NCI-H2081 treated with DMSO at 0.1 percent for 48 hours (cell line): ENCODE data around the gene FOXM1.

Experiments used
- DNase-seq: peaks from one replicate; lab custom pipeline; 2025; lab: John Stamatoyannopoulos, UW

FOXM1 gene, protein sequence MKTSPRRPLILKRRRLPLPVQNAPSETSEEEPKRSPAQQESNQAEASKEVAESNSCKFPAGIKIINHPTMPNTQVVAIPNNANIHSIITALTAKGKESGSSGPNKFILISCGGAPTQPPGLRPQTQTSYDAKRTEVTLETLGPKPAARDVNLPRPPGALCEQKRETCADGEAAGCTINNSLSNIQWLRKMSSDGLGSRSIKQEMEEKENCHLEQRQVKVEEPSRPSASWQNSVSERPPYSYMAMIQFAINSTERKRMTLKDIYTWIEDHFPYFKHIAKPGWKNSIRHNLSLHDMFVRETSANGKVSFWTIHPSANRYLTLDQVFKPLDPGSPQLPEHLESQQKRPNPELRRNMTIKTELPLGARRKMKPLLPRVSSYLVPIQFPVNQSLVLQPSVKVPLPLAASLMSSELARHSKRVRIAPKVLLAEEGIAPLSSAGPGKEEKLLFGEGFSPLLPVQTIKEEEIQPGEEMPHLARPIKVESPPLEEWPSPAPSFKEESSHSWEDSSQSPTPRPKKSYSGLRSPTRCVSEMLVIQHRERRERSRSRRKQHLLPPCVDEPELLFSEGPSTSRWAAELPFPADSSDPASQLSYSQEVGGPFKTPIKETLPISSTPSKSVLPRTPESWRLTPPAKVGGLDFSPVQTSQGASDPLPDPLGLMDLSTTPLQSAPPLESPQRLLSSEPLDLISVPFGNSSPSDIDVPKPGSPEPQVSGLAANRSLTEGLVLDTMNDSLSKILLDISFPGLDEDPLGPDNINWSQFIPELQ

DNA sequence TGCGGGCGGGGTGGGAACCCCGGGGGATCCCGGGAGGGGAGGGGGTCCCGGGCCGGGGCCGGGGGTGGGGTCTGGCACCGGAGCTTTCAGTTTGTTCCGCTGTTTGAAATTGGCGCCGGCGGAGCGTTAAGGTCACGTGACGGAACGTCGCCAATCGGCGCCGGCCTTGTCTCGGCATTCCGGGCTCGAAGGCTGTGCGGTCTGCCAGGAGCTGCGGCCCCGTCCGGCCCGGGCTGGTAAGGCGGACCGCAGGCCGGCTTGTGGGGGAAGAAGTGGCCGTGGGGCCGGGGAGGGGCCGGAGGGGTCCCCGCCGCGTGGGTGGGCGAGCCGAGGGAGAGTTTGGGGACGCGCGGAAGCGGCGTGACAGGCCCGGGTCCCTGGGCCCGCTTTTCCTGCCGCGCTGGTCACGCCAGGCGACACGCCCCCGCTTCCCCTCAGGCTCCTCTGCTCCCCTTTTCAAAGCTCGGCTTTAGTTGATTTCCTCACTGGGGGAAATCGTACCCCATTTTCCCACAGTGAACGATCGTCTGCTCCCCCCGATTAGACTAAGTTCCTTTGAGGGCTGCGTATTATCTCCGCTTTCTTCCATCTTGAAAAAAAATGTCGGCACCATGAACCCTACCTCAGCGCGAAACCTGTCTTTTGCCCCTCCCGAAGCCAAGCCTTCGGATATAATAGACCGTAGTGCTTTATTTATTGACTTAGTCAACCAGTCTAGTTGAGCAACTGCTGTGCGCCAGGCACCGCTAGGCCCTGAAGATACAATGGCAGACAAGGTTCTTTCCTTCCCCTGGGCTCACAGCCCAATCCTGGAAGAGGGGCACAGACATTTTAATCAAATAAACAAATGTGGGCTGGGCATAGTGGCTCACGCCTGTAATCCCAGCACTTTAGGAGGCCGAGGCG lies at the start of gene FOXM1, which contains the start of gene RHNO1:
TSS of gene FOXM1 (minus strand) at position 128 of the 906 bp plus-strand sequence. CDS start 2,696 bp downstream, outside the sequence.
TSS of gene RHNO1 (plus strand) at position 177 of the 906 bp plus-strand sequence. CDS start 8,144 bp downstream, outside the sequence.
- peak; percentile 69 for DNase-seq

DNA sequence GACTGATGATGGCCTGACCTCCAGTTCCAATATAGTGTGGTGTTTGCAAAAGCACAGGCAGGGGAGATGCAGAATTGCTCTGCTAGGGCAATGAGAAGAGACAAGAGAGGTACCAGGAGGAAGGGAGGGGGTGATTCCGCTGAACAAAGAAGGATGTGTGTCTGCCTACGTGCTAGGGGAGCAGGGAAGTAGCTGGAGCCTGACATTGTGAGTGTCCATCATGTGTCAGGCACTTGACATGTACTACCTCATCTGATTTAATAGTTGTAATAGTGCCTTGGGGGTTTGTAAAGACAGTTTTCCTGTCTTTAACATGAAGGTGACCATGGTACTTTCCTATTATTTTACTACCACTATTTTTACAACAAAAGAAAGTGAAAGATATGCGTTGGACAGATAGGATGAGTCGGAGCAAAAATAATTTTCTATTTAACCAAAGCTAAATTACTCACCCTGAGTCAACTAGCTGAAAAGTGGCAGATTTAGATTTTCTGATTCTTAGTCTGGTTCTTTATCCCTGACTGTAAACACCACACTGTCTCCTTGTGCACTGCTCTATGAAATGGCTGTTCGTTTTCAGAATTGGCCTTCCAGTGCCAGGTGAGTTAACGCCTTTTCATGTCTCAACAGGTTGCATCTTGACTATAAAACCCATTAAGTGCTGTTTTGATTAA lies 48.5 kb upstream of the FOXM1 start:
- no peak for DNase-seq

DNA sequence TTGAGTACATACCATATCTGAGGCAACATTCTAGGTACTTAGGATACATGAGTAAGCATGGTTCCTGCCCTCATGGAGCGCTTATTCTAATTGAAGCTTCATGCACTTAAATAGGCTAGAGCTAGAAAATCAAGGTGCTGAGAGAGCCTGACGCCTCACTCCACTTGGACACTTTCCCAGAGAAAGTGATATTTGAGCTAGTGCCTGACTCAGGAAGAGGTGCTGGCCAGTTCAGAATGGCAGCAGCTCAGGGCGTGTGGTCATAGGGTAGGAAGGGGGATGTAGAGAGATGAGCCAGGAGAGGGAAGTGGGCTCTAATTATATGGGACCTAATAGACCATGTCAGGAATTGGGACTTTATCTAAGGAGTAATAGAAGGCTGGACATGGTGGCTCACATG lies 47.0 kb upstream of the FOXM1 start:
- DNase-seq, result no peak

DNA sequence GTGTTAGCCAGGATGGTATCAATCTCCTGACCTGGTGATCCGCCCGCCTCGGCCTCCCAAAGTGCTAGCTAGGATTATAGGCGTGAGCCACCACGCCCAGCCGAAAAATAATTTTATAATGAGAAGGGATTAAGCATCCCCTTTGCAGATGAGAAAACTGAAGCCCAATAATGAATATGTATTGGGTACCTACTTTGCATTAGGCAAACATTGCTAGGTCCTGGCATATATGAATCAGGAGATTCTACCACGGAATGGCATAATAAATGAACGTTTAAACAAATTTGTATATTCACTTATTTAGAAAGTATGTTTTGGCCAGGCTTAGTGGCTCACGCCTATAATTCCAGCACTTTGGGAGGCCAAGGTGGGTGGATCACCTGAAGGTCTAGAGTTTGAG lies 46.1 kb upstream of the FOXM1 start:
- no peak for DNase-seq

DNA sequence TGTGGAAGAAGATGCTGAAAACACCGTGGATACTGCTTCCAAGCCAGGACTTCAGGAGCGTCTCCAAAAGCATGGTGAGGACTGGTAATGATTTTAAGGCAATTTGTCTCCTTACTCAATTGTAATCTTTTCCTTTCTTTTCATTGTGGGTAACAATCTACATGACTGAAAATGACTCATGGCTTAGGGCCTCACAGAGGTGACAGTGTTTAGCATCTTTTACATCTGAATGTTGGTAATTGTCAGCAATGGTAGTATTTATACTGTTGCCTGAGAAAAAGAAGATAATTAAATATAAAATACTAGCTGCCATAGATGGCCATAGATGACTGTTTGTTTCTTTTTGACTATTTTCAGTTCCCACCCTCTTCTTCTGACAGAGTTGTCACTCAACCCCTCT lies 45.4 kb upstream of the FOXM1 start:
- no peak for DNase-seq

DNA sequence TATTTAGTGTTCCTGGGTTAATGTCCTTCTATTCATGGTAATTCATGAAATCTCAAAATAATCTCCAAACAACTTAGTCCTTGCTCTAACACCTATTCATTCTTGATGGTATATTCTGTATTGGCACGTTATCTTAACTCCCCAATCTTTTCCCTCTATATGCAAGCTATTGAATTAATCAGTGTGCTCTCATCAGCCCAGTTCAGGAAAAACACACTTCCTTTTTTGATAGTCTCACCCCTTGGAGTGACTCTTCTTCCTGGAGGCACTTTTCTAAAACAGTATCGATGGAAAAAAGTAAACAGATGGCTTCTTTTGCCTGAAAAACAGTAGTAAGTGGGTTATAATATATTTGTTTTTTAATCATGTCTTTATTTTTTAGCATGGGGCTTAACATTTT lies 42.3 kb upstream of the FOXM1 start:
- no peak for DNase-seq

DNA sequence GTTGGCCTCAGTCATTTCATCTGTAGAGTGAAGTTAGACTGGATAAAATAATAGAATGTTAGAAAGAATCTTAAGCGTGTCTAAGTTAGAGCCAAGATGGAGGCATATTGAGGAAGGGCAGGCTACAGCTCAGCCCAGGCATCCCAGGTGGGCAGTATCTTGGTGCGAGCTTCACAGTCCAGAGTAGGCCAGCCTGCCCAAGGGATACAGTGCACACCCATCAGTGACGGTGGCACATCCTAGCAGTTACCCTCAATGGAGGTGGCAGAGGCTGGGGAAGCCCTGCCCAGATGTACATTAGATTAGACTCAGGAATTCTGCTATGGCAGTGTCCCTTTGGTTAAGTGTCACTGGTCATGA lies 35.2 kb upstream of the FOXM1 start:
- DNase-seq, result no peak

DNA sequence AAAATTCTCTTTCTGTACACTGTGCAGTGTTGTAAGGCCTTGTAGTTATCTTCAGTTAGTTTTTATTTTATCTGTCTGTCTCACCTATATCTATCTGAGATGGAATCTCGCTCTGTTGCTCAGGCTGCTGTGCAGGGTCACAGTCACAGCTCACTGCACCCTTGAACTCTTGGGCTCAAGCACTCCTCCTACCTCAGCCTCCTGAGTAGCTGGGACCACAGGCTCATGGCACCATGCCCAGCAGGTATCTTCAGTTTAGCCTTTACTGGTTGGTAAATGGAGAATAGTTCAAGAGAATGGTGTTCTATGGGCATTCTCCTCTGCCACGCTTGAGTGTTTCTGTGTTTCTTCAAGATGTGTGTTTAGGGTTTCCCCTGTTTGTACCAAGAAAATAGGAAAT lies 27.3 kb upstream of the FOXM1 start:
- no peak for DNase-seq

DNA sequence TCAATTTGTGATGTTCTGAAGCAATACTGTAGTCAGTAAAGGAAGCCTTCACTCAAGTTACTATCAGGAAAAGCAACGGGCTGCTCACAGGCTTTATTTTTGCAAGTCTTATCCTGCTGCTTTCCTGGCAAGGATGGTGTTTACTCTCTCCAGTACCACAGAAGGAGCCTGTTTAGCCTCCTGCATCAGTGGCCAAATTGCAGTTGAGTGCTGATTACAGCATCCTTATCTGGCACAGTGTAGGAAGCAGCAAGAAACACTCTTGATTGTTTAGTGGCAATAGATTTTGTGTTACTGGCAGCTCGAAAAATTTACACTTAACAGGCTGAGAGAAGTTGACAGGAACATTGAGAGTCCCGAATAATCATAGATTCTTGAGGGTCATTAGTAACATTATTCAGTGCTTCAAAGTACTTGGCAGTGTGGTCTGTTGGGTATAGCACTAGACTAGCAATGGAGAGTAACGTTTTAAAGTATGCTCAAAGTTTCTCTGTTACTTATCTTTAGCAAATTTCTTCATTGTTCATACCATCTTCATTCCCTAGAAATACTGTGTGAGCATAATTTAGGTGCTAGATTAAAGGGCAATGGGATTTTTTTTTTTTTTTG lies 25.4 kb upstream of the FOXM1 start:
- DNase-seq, result no peak

DNA sequence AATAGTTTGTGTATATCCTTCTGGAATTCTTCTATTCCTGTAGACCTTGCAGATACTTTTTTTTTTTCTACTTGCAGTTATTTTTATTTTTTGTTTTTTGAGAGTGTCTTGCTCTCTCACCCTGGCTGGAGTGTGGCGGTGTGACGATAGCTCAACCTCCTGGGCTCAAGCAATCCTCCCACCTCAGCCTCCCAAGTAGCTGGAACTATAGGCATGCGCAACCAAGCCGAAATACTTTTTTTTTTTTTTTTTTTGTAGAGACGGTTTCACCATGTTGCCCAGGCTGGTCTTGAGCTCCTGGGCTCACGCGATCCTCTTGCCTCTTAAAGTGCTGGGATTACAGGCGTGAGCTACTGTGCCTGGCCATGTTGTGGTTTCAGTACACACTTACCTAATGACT lies 23.7 kb upstream of the FOXM1 start:
- DNase-seq, result no peak

DNA sequence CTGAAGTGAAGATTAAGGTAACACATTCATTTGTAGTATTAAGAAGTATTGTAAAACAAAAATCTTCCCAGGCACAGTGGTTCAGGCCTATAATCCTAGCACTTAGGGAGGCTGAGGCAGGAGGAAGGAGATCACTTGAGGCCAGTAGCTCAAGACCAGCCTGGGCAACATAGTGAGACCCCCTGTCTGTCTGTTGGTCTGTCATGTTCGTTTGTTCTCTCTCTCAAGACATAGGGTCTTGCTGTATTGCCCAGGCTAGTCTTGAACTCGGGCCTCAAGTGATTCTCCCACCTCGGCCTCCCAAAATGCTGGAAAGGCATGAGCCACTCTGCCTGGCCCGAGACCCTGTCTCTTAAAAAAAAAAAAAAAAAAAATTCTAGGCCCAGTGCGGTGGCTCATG lies 20.4 kb upstream of the FOXM1 start:
- no peak for DNase-seq

DNA sequence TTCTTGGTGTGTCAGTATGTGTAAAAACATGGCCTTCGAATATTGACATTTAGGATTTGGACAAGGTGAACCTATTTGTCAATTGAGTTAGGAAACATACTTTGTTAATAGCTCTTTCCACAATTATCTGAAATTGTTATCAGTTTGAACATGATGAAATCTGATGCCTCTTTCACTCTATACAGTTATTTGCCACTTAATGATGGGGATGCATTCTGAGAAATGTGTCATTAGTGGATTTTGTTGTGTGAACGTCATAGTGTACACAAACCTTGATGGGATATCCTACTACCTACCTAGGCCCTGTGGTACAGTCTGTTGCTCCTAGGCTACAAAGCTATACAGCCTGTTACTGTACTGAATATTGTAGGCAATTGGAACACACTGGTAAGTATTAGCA lies 18.5 kb upstream of the FOXM1 start:
- no peak for DNase-seq

DNA sequence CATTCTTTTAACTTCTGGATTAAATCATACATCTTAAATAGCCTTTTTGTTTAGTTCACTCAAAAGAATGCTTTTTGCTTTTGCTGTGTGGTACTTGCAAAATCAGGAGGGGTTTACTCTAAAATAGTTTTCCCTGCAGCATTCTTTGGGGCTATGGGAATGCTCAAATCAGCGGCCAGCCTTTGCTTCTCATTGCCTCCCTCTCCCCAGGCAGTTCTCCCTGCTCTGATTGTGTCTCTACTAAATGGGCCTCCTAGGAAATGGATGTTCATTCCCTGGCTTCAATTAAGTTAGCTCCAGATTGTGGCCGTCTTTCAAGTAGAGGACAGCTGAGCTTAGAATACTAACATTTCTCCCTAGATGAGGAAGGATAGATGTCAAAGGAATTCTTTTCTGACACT lies 18.1 kb upstream of the FOXM1 start:
- DNase-seq, result no peak

DNA sequence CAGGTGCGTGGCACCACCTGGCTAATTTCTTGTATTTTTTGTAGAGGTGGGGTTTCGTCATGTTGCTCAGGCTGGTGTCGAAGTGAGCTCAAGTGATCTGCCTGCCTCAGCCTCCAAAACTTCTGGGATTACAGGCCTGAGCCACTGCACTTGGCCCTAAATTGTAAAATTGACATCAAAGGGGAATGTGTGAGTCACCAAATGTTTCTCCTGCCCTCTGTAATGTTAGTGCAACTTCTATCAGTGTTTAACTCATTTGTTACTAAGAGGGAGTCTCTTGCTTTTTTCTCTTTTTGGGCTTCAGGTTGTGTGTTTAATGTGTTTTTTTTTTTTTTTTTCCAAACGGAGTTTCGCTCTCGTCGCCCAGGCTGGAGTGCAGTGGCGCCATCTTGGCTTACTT lies 16.0 kb upstream of the FOXM1 start:
- DNase-seq, result no peak

DNA sequence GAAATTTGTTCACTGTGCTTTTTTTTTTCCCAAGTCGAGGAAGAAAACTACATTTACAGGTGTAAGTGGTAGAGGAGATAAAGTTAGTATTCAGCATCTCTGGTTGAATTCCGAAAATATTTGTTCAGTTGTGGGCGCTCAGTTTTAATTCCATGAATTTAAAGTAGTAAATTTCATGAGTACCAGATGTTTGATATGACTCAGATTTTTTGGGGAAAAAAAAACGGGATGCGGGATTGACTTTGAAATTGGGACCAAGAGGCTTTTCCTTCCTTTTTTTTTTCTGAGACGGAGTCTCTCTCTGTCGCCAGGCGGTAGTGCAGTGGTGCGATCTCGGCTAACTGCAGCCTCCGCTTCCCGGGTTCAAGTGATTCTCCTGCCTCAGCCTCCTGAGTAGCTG lies 15.3 kb upstream of the FOXM1 start:
- DNase-seq, result no peak

DNA sequence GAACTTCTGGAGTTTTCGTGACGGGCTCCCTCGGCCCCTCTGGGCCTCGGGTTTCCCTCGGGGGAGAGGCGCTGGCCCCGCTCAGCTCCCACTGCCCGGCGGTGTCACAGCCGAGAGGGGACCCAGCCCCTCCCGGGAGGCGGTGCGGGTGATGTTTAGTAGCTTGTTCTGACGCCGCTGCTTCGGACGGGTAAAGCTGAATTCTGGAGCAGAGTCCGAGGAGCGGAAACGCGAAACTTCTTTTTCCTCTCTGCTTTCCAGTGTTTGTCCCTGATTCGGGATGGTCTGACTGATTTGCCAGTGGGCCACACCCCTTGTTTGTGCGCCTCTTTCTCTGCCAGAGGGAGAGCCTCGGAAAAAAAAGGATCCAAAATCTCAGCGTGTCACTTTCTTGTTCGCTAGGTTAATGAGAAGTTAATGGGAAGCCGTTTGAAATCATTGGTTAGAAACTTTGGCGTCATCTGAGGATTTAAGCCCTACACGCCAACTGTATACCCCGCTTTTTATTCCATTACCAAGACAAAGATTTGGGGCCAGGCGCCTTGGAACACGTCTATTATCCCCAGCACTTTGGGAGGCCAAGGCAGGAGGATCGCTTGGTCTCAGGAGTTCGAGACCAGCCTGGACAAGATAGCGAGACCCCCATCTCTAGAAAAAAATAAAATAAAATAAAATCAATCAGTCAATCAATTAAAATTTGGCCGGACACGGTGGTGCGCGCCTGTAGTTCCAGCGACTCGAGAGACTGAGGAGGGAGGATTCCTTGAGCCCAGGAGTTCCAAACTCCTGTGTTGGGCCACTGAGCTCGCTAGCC lies 14.5 kb upstream of the FOXM1 start:
- DNase-seq, result no peak

DNA sequence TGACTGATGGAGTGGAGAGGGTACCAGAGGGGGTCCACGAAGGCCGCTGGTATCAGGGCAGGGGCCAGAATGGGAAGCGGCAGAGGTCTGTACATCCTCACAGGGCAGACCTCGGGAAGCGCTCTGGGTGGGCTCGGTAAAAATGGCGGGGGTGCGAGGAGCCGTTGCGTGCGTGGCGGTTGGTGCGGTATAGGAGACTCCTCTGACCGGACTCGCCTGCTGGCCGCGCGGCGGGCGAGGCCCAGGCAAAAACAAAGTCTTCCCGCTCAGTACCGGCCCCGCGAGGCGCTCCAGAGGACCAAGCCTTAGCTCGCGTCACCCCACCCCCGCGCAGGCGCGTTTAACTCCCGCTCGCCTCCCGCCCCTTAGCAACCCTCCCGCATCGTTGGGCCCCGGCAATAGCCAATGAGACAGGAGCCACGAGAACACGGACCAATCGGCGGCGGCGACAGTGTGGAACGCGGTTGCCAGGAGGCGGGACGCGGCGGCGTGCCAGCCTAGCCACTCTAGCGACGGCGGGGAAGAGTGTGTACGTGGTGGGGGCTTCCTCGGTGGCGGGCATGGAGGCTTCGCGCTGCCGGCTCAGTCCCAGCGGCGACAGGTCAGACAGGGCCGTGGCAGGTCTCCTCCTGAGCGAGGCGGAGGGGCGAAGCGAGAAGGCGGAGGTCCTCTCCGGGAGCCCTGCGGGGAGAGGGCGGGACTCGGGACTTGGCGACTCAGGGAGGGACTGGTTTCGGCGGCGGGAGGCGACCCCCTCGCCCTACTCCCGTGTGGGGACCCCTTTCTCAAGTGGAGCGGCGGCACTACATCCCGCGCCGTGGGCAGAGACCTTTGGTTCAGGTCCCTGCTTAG lies 13.6 kb upstream of the FOXM1 start, which contains the start of gene TULP3:
TSS of gene TULP3 (plus strand) at position 504 of the 852 bp plus-strand sequence. CDS start at position 561, 57 bp downstream.
- peak; percentile 91 for DNase-seq

DNA sequence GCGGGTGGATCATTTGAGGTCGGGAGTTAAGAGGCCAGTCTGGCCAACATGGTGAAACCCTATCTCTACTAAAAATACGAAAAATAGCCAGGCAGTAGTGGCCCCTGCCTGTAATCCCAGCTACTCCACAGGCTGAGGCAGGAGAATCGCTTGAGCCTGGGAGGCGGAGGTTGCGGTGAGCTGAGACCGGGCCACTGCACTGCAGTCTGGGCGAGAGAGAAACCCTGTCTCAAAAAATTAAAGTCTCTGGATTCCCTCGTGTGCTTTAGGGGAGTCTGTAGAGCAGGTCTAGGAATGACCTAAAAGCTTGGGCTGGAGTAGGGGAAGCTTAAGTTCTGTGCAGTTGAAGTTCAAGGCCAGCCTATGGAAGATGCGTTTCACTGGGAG lies 13.0 kb upstream of the FOXM1 start:
- DNase-seq, result no peak

DNA sequence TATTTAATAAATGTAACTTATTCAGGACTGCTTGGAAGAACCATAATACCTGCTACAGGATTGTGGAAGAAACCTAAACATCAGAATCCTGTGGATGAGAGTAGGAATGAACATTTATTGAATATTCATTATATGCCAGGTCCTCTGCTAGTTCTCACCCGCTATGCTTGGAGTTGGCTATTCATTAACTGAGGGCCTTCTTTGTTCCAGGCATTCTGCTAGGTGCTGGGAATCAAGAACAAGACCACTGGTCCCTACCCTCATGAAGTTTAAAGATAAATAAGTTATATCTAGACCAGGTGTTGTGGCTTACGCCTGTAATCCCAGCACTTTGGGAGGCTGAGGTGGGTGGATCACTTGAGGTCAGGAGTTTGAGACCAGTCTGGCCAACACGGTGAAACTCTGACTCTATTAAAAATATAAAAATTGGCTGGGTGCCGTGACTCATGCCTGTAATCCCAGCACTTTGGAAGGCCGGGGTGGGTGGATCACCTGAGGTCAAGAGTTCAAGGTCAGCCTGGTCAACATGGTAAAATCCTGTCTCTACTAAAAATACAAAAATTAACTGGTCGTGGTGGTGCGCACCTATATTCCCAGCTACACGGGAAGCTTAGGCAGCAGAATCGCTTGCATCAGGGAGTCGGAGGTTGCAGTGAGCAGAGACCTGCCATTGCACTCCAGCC lies 9.9 kb upstream of the FOXM1 start:
- no peak for DNase-seq
